NCI-H2196 (cell line): ENCODE measurements around the gene GABRG2.
"Not testable (repeated sequence)": the region's sequence is repeated elsewhere in the genome, so short reads cannot be mapped to it uniquely, and the experiment has no call there.

Experiments
- DNase-seq: peaks from one replicate; lab custom pipeline; 2025; ENCODE audit not compliant: unreplicated experiment; lab: John Stamatoyannopoulos, UW

GABRG2 gene

DNA sequence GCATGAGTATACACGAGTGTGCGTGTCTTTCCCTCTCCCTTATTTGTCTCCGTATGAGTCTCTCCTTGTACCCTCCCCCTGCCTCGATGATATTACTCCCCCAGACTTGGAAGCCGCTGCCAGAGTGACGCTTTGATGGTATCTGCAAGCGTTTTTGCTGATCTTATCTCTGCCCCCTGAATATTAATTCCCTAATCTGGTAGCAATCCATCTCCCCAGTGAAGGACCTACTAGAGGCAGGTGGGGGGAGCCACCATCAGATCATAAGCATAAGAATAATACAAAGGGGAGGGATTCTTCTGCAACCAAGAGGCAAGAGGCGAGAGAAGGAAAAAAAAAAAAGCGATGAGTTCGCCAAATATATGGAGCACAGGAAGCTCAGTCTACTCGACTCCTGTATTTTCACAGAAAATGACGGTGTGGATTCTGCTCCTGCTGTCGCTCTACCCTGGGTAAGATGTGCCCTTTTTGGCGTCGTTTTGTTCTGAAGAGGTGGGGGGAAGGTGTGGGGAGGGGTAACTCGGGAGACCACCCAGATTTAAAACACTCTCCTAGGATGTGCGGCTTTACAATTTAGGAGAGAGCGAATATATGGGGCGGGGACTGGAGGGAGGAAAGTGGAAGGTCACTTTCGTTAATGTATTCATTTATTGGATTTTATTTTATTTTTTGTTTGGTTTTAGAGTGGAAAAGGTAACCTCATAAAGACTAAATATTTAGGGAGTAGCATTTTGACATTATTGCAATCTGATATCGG, at the start of gene GABRG2:
TSS of gene GABRG2 (plus strand) at position 119 of the 757 bp plus-strand sequence. CDS start at position 346, 227 bp downstream.
- no peak for DNase-seq

DNA sequence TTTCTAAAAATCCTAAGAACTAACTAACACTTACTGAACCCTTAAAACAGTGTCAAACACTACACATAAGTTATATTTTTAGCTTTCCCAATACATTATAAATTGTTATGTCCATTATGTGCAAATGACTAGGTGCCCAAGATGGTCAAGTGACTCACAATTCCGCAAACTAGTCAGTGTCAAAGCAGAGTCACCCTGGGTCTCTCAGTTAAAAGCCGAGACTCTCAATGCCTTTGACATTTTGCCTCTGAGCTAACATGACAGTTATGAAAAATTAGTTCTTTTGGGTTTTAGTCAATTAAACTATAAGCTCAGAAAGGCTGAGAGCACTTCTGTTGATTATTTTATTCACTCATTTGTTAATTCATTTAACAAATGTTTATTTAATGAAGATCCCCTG, 42.3 kb upstream of the GABRG2 start:
- no peak for DNase-seq

DNA sequence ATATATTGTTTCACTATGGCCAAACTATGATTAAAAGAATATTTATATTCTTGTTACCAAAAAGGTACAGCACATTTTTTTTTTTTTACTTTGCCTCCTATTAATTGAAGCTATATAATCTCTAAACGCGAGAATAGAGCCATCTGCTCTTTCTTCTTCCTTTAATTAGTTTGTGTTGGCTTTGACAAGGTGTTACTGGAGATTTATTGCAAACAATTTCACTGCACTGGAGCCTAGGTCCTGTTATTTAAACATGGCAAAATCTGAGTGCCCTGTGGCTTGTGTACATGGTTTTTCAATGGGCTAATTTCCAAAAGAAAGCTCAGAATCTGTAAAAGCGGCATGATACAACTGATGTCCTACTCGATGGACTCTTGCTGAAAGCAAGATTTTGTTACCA, 40.8 kb upstream of the GABRG2 start:
- no peak for DNase-seq

GRCh38 chr5:162037431-162037830, 30.1 kb upstream of the GABRG2 start:
- DNase-seq: no peak

GRCh38 chr5:162047279-162047678, 20.3 kb upstream of the GABRG2 start:
- DNase-seq: no peak

GRCh38 chr5:162052676-162053075, 14.9 kb upstream of the GABRG2 start:
- no peak for DNase-seq

- not testable (repeated sequence) for DNase-seq
Measured at GRCh38 chr5:162055095-162055494, 12.5 kb upstream of the GABRG2 start.

DNA sequence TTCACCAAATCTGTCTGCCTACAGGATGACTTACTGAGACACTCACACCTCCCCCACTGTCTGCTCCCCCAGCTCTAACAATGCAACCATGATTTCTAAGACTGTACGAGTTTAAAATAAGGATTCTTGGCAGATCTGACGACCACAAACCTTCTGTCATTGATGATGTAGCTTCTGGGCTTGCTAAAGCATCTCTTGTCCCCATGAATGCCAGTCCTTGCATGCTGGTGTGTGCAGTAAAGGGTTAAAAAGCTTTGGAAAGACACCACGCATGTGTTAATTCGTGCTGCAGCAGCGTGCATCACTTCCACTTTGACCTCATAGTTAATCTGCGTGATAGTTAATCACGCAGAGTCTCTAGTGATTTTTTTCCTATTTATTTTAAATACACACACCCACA, 411 bp upstream of the GABRG2 start:
- DNase-seq: no peak

GRCh38 chr5:162068412-162068811, 839 bp downstream of the GABRG2 start:
- DNase-seq: no peak

GRCh38 chr5:162068936-162069335, 1.4 kb downstream of the GABRG2 start:
- DNase-seq: no peak

GRCh38 chr5:162078805-162079204, 11.2 kb downstream of the GABRG2 start:
- no peak for DNase-seq

GRCh38 chr5:162091336-162091735, 23.8 kb downstream of the GABRG2 start:
- no peak for DNase-seq

DNA sequence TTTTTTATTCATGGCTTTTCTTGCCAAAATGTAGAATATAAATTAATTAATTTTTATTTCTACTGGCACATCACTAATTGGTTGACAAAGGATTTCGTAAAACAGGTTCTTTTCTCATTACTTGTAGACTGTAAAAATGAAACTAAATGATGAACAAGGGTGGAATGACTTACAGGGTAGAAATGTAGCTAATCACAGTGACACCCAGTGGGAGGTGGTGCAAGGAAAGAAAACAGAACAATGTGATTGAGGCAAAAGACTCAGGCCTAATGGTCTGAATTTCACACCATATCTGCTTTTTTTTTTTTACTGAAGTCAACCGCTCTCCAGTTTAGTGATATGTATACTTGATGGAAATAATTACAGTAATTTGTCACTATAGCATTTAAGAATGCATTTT, 28.9 kb downstream of the GABRG2 start:
- no peak for DNase-seq

GRCh38 chr5:162107591-162107990, 40.0 kb downstream of the GABRG2 start:
- DNase-seq: no peak

GRCh38 chr5:162119801-162120200, 52.2 kb downstream of the GABRG2 start:
- DNase-seq: no peak

GRCh38 chr5:162128117-162128516, 60.5 kb downstream of the GABRG2 start:
- no peak for DNase-seq

- DNase-seq: no peak
Measured at GRCh38 chr5:162132348-162132747, 64.8 kb downstream of the GABRG2 start.

GRCh38 chr5:162139190-162139589, 71.6 kb downstream of the GABRG2 start:
- DNase-seq: no peak

DNA sequence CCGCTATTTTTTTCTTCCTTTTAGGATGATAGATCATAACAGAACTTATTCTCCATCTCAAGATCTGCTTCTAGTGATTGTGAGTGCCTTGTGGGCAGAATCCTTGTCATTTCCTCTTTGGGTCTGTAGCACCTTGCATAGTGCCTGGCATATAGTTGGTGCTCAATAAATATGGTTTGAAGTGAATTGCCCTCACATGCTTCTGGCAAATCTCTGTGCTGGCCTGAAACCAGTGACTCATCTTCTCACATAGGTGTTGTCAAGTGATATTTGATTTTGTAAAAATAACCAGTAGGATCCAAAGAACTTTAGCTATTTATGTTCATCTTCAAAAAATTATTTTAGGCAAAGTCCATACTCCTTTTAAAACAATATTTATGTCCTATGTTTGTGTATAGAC, 86.7 kb downstream of the GABRG2 start:
- DNase-seq: no peak

DNA sequence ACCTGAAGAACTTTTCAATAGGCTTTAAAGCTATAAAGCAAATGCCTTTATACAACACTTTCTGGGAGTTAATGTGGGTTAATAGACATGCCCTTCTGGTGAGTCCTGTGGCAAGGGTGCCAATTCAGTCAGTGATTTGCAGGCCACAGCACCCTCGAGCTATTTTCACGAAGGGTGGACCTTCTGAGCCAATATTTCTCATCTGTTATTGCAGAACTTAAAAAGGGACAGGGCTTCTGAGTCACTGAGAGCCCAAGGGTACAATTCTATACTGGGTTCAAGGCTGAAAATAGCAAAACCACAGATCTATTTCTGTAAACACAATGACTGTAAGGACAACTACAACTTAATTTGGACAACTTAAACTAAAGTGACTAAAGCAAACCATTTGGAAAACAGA, 92.8 kb downstream of the GABRG2 start:
- DNase-seq: no peak

- no peak for DNase-seq
Measured at GRCh38 chr5:162163663-162164062, 96.1 kb downstream of the GABRG2 start.

- DNase-seq: no peak
Measured at GRCh38 chr5:162174358-162174974, 106.9 kb downstream of the GABRG2 start.

GRCh38 chr5:162187371-162187770, 119.8 kb downstream of the GABRG2 start:
- no peak for DNase-seq
